Activated naive CD4-positive, alpha-beta T cell treated with anti-CD3 and anti-CD28 coated beads, Interleukin-2, amount 50 U/mL, for 16 hours (primary cell): ENCODE measurements around the gene SEPTIN10.

Source experiments
- DNase-seq: peaks from one replicate; pipeline ENCODE4 v3.0.0-alpha.2; 2020

SEPTIN10 gene

DNA sequence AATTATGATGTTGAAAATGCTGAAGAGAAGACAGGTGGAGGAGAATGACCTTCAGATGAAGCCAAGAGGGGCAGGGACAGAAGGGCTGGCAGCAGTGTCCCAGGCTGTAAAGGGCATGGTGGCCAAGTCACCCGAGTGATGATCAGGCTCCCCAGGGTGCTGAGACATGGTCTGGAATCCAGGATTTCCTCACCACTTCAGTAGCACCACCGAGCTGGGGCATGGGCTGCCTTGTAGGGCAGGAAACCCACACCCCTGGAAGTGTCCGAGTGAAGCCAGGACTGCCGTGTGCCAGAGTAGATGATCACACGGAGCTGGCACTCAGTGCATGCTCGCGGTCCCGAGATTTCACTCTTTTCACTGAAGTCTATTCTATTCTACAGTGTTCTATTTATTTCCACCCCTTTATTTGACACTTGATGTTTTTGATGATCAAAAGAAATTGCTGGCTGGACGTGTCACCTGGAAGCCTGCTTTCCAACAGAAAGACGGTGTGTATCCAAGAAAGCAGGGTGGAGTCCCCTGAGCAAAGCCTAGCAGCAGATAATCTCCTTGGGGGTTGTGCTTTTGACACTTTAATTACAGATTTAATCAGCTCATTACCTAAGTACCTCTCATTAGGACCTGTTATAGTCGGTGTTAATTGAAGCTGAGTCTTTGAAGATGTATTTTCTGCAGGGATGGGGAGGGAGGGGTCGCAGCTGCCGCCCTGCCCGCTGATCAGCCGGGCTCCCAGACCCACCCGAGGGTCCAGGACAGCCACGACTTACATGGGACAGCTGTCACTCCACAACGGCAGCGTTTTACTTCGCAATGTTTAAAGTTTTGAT is 92.3 kb downstream of the SEPTIN10 start:
- DNase-seq = no peak

DNA sequence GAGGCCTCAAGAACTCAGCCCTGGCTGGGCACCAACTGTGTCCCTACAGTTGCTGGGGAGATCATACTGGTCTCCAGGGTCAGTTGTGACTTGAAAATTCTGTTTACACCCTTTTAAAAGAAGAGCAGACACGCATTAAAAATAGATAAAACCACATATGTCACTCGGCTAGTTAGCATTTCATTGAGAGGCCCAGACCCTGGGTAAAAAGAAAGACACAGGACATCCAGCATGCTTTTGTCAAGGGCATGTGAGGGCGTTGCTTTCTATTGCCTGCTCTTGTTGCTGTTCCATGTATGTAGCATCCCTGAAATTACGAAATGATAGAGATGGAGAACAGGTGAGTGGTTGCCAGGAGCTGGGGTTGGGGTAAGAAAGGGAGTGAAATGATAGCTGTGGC is 94.3 kb downstream of the SEPTIN10 start:
- no peak for DNase-seq

DNA sequence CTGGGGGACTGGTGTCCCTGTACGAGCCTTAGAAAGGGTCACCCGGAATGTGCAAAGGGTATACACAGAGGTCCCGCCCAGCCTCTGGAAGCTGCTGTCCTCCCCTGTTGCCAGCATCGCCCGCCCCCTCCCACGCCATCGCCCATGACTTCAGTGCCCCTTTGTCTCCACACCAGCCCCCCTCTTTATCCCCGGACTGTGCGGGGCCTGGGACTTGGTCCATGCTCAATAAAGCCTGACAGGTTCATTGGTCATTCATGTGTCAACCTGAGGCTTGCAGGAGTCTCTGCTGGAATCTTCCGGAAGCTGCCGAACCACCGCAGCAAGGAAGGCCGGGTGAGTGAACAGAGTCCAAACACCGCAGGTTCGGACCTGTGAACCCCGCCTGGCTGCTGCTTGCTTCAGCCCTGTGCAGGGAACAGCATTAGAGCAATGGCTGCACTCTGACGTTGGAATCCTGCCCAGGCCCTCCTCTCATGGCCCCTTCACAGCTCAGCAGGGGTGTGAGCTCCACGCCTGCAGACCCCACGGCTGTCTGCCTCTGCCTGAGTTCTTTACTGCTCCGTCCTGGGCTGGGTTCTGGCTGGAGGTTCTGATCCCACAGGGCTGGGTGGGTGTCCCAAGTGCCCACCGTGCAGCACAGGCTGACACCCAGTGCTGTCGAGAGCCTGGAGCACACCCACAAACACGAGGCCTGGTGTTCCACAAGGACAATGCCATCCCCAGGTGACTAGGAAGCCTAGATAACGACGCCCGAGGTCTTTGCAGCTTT is 96.5 kb downstream of the SEPTIN10 start:
- no peak for DNase-seq

DNA sequence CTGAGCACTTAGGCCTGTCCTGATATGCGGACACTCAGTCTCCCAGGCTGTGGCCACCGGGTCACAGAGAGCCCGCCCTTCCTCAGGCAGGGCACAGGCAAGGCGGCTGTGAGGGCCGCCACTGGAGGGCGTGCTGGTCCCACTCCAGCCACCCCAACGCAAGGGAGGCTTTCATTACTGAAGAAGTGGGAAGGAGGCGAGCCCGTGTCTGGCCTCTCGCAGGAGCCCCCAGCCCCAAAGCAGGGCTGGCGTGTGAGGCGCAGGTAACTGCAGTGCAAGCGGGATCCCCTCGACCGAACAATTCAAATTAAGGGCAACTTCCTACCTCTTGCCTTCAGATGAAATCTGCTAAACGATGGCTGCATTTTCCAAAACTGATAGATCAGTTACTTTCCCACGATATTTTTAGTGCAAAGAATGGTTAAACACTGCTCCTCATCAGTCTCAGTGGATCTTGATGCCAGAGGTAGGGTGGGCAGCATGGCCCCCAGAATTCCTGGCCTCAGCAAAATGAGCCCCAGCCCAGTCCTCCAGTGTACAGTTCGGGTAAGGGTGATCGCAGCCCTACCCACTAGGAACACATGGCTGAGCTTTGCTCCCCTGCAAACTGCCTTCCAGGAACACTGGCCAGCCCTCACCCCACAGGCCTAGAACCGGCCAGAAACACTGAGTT is 97.2 kb downstream of the SEPTIN10 start:
- DNase-seq = no peak

DNA sequence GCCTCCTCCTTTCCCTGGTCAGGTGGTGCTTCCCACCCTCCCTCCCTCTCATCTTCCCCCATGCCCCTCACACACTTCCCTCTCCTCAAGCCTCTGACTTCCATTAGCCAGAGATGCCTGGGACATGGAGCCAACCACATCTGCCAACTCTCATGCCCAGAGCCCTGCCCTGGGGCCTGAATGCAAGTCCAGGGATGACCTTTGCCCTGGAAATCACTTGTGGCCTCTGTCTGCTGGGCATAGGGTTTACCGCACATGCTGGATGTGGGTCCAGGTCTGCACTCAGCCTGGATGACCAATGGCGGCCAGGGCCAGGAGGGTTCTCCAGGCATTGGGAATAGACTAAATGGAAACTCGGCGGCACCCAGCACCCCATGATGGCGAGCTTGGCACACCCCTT is 98.9 kb downstream of the SEPTIN10 start:
- DNase-seq = no peak

DNA sequence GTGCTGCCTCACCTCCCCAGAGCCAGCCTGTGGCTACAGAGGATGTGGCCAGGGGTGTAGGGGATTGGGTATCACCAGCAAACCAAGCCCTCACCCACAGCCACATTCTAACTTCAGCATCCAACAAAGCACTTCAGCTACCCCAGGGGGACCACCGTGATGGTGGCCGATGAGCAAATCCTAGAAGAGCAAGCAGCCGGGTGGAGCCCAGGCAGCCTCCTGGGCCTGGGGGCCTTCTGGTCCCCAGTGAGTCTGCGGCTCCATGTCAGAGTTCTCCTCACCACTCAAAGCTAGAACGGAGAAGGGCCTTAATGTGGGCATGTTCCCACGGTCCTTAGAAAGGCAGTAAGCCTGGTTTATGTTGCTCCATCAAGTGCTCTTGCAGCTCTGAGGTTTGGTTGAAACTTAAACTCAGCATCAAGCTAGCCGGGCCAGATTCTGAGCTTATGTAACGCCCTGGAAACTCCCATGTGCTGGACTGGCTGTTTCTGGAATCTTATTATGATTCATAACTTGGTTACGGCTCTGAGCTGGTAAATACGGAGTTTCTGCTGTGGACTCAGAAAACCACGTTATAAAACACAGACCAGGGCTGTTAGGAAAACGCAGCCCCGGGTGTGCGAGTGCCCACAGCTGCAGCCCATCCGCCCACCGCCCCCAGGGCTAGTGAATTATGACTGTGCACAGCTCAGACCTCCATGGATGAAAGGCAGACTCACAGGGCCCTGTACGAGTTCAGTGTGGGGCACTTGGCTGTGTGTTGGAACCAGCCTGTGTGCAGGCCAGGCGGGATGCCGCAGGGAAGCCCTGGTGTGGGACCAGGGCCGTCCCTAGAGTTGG is 99.8 kb downstream of the SEPTIN10 start:
- no peak for DNase-seq

DNA sequence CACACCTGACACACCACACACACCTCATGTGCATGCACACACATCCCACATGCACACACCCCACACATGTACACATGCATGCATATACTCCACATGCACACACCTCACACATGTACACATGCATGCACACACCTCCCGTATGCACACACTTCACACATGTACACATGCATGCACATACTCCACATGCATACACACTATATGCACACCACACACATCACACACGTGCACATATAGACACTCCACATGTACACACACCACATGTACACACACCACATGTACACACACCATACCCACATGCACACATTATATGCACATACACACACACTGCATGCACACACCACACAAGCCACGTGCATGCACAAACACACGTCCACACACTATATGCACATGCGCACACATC is 100.5 kb downstream of the SEPTIN10 start:
- DNase-seq = no peak

DNA sequence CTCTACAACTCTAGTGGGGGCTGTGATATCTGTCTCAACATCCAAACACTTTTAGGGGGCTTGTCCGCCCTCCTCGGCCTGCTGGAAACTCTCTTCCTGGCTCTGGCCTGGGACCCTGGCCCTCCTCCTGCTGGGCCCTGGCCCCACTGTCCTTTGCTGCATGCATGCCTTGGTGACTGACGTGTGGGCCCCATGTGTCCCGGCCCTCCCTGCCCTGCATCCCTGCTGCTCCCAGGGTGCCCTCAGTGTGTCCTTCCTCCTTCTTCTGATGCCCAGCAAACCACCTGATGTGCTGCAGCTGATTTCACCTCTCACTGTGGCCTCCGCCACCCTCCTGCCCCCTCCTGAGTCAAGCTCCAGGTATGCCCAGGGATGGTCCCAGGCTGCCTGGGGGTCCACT is 101.7 kb downstream of the SEPTIN10 start:
- DNase-seq = no peak

DNA sequence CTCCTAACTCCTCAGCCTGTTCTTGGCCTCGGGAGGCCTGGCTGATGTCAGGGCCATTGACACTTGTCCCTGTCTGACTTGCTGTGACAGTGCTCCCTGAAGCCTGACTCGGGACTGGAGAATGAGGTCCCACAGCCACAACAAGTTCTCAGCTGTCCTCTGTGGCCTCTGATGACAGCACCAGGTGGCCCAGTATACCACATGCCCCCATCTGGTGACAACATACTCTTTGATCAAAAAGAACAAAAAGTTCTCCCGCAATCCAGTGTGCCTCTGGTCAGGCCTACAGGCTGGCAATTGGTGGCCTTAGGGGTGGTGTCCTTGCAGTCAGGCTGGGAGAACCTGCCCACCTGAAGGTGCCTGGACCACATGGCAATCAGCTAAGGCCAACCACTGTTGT is 102.6 kb downstream of the SEPTIN10 start:
- DNase-seq = no peak

DNA sequence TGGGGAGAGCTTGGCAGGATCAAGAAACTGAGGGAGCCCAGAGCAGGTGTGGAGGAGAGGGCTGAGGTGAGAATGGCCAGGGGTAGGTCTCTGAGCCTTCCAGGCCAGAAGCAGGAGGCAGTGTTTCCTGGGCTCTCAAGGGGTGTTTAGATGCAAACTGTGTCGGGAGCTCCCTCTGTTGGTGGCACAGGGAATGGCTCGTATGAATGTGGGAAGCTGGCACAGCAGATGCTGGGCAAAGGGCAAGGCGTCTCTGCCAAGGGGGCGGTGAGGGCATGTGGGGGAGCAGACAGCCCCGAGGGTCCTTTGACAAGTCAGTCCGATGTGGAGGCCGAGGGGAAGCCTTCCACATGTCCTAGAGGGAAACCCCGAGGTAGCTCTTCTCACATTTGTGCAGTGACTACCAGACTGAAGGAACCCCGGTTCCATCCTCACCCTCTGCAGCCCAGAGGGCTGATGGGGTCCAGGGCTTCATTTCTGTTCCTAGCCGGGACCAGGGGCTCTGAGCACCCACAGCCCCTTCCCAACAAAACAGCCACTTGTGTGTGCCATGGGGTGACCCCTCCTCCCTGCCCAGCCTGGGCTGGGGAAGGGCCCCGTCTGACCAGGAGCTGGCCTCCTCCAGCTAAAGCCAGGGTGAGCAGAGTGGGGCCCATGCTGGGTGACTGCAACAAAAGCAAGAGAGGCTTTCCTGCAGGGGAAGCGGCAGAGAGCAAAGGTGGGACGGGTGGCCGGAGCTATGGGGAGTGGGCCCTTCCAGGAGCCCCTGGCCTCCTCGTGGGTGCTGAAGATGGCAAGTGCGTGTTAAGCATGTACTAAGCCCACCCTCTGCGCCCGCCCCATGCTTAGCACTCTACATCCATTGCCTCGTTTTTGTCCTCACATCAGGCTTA is 103.4 kb downstream of the SEPTIN10 start:
- peak; percentile 75 for DNase-seq

DNA sequence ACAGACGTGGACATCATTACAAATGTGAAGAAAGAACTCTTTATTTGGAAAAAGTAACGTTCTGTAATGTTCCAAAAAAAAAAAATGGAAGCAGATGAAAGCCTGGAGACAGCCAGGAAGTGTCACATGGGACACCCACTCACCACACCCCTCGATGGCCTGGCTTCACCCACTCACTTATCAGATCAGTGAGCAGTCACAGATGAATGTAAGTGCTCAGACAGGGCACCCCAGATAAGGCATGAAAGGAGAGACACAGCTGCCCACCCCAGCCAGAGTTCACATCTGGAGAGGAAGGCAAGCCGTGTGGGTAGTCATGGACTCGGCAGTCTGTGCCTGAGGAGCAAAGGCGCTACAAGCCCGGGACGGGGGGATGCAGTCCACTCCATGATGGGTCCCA is 105.2 kb downstream of the SEPTIN10 start:
- no peak for DNase-seq

DNA sequence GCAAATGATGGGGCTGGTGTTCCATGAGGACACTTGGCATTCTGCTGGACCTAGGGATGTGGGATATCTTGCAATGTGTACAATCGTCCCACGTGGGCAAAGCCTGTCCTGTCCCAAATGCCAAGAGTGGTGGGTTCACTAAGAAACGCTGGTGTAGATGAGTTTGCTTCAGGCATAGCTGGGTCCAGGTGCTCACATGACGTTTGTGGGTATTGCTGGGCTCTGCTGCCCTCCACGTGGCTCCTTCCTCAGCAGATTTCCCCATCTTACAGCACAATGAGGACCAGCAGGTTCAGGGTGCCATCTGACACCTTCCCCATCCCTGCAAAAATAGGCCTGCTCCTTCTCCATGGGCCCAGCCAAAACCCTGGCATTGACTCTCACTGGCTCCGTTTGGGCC is 105.9 kb downstream of the SEPTIN10 start:
- no peak for DNase-seq

DNA sequence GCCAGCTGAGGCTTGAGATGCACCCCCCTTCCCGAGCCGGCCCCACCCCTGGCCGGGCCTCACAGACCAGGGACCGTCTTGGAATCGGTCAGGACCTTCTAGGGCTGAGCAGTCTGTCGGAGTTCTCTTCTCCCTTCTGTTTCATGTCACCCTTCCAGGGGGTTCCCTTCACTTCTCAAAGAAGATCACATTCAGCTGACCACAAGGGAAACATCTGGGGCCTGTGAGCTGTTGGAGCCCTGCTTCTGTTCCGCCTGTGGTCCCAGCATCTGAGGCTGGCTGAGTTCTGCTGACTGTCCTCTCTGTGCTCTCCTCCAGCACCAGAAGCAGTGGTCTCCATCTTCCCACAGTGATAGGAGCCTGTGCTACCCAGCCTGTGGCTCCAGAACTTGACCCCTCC is 106.5 kb downstream of the SEPTIN10 start:
- DNase-seq = no peak

DNA sequence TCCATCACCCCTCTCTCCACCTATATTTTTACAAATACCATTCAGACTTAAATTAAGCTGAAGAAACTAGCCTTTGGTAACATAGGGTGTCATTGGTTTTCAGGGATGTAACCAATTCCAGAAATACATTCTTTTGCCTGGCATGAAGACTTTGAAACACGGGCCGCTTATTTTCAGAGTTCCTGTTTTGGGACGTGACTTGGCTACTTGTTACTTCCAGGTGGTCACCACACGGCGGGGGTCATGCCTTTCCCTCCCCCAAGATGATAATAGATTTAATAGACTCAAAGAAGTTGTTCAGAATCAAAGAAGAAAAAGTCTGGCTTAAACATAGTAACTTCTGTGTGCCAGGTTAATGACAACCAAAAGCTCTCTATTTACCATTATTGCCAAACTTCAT is 110.6 kb downstream of the SEPTIN10 start:
- DNase-seq = no peak

DNA sequence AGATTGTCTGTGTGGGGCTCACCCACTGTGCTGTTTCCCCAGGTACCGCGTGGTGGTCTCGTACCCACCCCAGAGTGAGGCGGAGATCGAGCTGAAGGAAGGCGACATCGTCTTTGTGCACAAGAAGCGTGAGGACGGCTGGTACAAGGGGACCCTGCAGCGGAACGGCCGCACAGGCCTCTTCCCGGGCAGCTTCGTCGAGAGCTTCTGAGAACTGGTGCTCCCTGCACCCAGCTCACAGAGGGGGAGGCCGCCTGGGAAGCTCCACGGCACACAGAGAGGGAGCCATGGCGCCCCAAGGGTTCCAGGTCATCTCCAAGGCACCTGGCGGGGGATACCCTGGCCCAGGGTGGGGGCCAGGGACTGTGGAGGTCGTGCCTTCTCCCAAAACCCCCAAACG is 112.3 kb downstream of the SEPTIN10 start:
- no peak for DNase-seq

DNA sequence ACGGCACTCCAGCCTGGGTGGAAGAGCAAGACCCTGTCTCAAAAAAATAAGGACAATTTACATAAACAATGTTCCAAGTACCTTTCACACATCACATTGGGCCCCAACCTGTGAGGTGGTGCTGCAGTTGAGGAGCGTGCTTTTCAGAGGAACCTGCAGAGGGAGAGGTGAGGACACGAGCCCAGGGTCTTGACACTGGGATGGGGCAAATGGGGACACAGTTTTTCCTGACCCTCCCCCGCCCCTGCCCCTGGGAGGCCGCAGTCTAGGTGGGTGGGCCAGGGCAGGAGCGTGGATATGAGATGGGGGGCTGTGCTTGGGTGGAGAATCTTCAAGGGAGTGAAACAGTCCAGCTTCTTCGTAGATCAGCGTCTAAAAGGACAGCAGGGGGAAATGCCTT is 112.9 kb downstream of the SEPTIN10 start:
- DNase-seq = no peak

DNA sequence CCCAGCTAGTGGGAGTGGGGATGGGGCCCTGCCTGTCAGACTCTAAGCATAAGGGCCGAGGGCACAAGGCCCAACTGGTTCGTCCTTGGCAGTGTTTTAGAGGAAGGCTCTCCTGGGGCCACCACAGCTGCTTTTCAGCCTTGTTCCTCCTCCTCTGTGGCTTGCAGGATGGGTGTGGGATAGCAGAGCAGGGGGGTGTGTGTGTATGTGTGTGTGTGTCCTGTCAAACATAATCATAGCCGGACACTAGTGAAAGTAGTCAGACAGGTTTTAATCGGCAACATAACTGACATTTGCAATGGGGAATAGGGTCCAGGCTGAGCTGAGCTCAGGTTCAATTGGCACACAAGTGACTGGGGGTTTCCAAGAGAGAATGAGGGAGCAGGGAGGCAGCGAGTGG is 114.2 kb downstream of the SEPTIN10 start:
- no peak for DNase-seq

DNA sequence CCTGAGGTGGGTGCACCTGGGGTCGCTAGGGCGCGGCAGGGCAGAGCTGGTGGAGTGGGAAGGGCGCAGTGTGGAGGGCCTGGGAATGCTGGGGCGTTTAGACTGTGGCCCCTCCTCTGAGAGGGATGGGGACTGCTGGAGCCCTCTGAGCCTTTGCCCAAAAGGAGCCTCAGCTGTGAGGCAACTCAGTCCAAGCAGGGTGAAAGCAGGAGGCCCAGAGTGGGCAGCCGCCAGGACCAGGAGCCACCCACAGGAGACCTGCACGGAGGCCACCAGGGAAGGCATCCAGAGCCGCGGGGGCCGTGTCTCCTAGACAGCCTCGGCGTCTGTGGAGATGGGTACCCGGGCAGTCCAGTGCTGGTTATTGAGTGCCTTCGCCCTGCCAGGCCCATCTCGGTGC is 114.9 kb downstream of the SEPTIN10 start:
- no peak for DNase-seq

DNA sequence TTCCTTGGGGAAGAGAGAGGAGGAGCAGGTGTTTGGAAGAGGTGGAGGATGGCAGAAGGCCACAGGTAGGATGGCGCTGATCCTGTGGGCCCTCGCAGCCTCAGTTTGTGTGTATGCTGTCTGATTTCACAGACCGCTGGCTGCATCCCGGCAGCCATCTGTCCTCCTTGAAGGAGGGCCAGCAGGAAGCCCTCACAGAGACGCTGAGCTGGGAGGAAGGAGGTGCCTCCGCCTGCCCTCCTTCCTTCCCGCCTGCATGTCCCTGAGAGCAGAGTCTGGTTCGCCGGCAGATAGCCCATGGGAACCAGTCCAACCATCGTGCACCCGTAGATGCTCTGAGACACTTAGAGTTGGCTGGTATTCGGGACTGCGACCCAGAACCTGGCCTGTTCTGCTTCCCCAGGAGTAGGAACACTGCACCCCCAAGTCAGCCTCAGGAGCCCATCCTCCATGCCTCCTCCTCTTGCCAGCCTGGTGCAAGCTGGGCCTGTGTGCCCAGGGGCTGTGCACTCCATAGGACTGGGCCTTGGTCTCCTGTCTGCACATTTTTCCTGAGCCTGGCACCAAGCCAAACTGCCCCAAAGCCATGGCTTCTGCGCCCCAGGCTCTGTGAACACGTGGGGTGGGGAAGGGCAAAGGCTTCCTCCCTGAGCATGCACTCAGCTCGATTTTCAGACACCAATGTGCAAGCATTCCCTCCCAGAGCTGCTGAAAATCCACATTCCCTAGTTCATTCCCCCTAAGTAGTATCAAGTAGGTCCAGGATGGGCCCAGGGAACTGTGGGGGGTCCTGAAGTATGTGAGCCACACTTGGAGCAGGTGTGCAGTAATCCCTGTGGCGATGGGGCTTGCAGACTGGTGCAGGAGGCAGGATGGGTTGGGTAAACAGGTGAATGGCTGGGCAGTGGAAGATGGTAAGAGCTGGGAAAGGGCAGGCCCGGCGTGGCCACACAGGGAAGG is 115.6 kb downstream of the SEPTIN10 start:
- no peak for DNase-seq

DNA sequence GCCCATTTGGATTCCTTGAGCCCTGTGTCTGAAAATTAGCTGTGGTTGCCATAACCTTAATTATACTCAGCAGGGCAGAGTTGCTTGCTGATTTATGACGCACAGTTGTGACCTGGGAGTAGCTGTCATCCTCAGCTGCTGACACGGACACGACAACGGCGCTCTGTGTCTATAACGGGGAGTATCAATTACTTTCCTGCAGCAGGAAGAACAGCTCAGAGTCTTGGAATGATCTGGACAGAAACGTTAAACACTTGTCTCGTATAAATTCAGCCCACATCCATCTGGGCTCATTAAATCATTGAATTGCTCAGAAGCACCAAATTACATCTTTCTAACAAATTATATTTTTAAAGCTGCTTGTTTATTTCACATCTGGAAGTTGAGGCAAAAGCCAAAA is 116.3 kb downstream of the SEPTIN10 start:
- DNase-seq = no peak

DNA sequence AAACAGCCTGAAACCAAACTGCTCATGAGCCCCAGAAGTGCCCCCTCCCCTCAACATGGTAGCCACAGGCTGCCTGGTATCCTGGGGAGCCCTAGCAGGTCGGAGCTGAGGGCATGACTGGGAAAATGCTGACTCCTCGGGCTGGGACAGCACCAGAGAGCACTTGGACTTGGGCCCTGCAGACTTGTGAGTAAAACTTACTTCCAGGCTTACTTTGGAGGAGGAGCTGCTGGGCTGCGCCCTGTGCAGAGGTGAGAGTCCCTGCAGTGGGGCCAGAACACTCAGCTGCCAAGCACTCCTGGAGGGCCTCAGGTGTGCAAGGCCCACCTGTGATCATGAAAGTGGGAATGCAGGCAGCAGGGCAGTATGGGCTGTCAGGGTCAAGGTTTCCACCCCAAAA is 119.4 kb downstream of the SEPTIN10 start:
- DNase-seq = no peak
